H1 (cell line): ENCODE data around the gene CENPP. TPM values are rescaled to one million over a fixed set of nuclear protein-coding genes. Genes with fewer than 3 reads are reported as not detected.

Experiments used
- CTCF ChIA-PET: fragments of 300-600 bp; sonication (Branson Sonifier 250); formaldehyde crosslinking; loops from one replicate; lab custom pipeline; 2021; ENCODE audit not compliant: partially characterized antibody; lab: Charles Lee
- POLR2A ChIA-PET: fragments of 300-600 bp; sonication (Branson Sonifier 250); formaldehyde crosslinking; loops from one replicate; lab custom pipeline; 2021; ENCODE audit warnings: inconsistent platforms; ENCODE audit not compliant: partially characterized antibody; lab: Charles Lee
- DNase-seq, 2 experiments: peaks; one replicate each; pipeline versions ENCODE4 v3.0.0 to v3.0.0-alpha.2; 2010 to 2022; ENCODE audit warnings: low spot score in 2 of 2, low read depth in 1 of 2, mixed read lengths in 1 of 2
- FAIRE-seq: peaks from 2 replicates; lab custom pipeline; 2011; peaks lifted over from hg19 to GRCh38; lab: Jason Lieb, UNC
- H2AFZ ChIP-seq: 2 replicates; pipeline ENCODE4 v1.8.1; 2012; ENCODE audit warnings: low read length, inconsistent platforms
- H2AK5ac ChIP-seq: 2 replicates; pipeline ENCODE4 v1.6.1; 2013; ENCODE audit warnings: low read depth, low read length
- H2BK120ac ChIP-seq: replicated peaks from 2 replicates; pipeline ENCODE3; 2013; ENCODE audit warnings: low read depth, low read length, inconsistent platforms
- H2BK12ac ChIP-seq: 2 replicates; pipeline ENCODE4 v1.6.1; 2013; ENCODE audit warnings: low read depth, low read length
- H2BK15ac ChIP-seq: 2 replicates; pipeline ENCODE4 v1.6.1; 2013; ENCODE audit warnings: low read length
- H2BK20ac ChIP-seq: 2 replicates; pipeline ENCODE4 v1.6.1; 2013; ENCODE audit warnings: low read length
- H2BK5ac ChIP-seq: 2 replicates; pipeline ENCODE4 v1.6.1; 2013; ENCODE audit warnings: low read depth, low read length
- H3K14ac ChIP-seq: 2 replicates; pipeline ENCODE4 v1.6.1; 2013; ENCODE audit warnings: inconsistent platforms; ENCODE audit not compliant: insufficient read length
- H3K18ac ChIP-seq: 2 replicates; pipeline ENCODE4 v1.6.1; 2013; ENCODE audit warnings: low read length; ENCODE audit errors: extremely low read depth
- H3K23ac ChIP-seq: 2 replicates; pipeline ENCODE4 v1.6.1; 2013; ENCODE audit warnings: inconsistent platforms; ENCODE audit not compliant: insufficient read length
- H3K23me2 ChIP-seq: 2 replicates; pipeline ENCODE4 v1.6.1; 2013; ENCODE audit warnings: low read depth, low read length
- H3K27ac ChIP-seq: 2 replicates; pipeline ENCODE4 v1.6.1; 2011; ENCODE audit warnings: low read depth, low read length, inconsistent platforms
- H3K27me3 ChIP-seq, 4 experiments: replicated peaks in 1 of 4; 1 replicate in 1 of 4; 2 replicates in 3 of 4; pipeline versions ENCODE4 v1.6.1 to v1.8.1; 2011 to 2013; ENCODE audit warnings: low read length in 3 of 4, mild to moderate bottlenecking in 3 of 4, inconsistent platforms in 2 of 4, mixed read lengths in 2 of 4, moderate library complexity in 1 of 4; ENCODE audit not compliant: control insufficient read depth in 3 of 4, insufficient read depth in 3 of 4; ENCODE audit errors: extremely low read depth in 1 of 4
- H3K36me3 ChIP-seq, 4 experiments: 2 replicates each; pipeline versions ENCODE4 v1.6.1 to v1.8.1; 2011 to 2013; ENCODE audit warnings: mild to moderate bottlenecking in 4 of 4, low read length in 3 of 4, moderate library complexity in 2 of 4, control low read depth in 1 of 4, inconsistent platforms in 1 of 4; ENCODE audit not compliant: insufficient read depth in 4 of 4, control insufficient read depth in 2 of 4
- H3K4ac ChIP-seq: replicated peaks from 2 replicates; pipeline ENCODE3; 2013; ENCODE audit warnings: low read length, low read depth, mixed read lengths, inconsistent platforms; ENCODE audit not compliant: insufficient read length
- H3K4me1 ChIP-seq, 4 experiments: replicated peaks in 1 of 4; 1 replicate in 1 of 4; 2 replicates in 3 of 4; pipeline versions ENCODE4 v1.6.1 to v1.8.1; 2011 to 2013; ENCODE audit warnings: low read length in 3 of 4, inconsistent platforms in 2 of 4, mixed read lengths in 1 of 4; ENCODE audit not compliant: insufficient read depth in 4 of 4, control insufficient read depth in 3 of 4
- H3K4me2 ChIP-seq, 2 experiments: 2 replicates each; pipeline versions ENCODE4 v1.6.1 to v1.8.1; 2011 to 2013; ENCODE audit warnings: low read depth in 2 of 2, low read length in 2 of 2, control low read depth in 1 of 2, inconsistent platforms in 1 of 2, mild to moderate bottlenecking in 1 of 2; ENCODE audit not compliant: insufficient read depth in 1 of 2
- H3K4me3 ChIP-seq, 4 experiments: fragments of 200-600, 300-600 bp in 1 of 4; sonication (generic), shearing (Covaris generic), sonication (Bioruptor Twin) in 1 of 4; 2 replicates each; pipeline versions ENCODE4 v1.5.1 to v1.8.1; 2011 to 2016; ENCODE audit warnings: low read length in 4 of 4, low read depth in 3 of 4, control low read depth in 2 of 4, inconsistent platforms in 2 of 4, mild to moderate bottlenecking in 2 of 4, mixed read lengths in 1 of 4, moderate library complexity in 1 of 4; ENCODE audit not compliant: insufficient read depth in 2 of 4; ENCODE audit errors: extremely low read depth in 1 of 4
- H3K56ac ChIP-seq: replicated peaks from 2 replicates; pipeline ENCODE3; 2013; ENCODE audit warnings: low read depth, mild to moderate bottlenecking, mixed read lengths, low read length, inconsistent platforms; ENCODE audit not compliant: insufficient read length
- H3K79me1 ChIP-seq: 2 replicates; pipeline ENCODE4 v1.6.1; 2013; ENCODE audit warnings: low read depth, low read length, control low read depth
- H3K79me2 ChIP-seq, 2 experiments: 2 replicates each; pipeline versions ENCODE4 v1.6.1 to v1.8.1; 2012 to 2013; ENCODE audit warnings: low read length in 2 of 2, mild to moderate bottlenecking in 2 of 2, inconsistent platforms in 1 of 2; ENCODE audit not compliant: insufficient read depth in 2 of 2, control insufficient read depth in 1 of 2
- H3K9ac ChIP-seq, 4 experiments: replicated peaks in 1 of 4; 1 replicate in 1 of 4; 2 replicates in 3 of 4; pipeline versions ENCODE4 v1.6.1 to v1.8.1; 2011 to 2013; ENCODE audit warnings: low read depth in 3 of 4, low read length in 3 of 4, control low read depth in 2 of 4, mild to moderate bottlenecking in 2 of 4, moderate library complexity in 2 of 4, inconsistent platforms in 1 of 4; ENCODE audit errors: extremely low read depth in 1 of 4
- H3K9me3 ChIP-seq, 2 experiments: 2 replicates each; pipeline versions ENCODE4 v1.6.1 to v1.8.1; 2012 to 2013; ENCODE audit warnings: mild to moderate bottlenecking in 2 of 2, moderate library complexity in 2 of 2, control low read depth in 1 of 2, inconsistent platforms in 1 of 2, low read depth in 1 of 2, low read length in 1 of 2, mixed read lengths in 1 of 2; ENCODE audit not compliant: insufficient read depth in 2 of 2
- H4K20me1 ChIP-seq, 2 experiments: replicated peaks in 1 of 2; 2 replicates each; pipeline versions ENCODE3 to v1.8.1; 2011 to 2013; ENCODE audit warnings: inconsistent platforms in 2 of 2, low read length in 2 of 2, mild to moderate bottlenecking in 1 of 2; ENCODE audit not compliant: insufficient read depth in 2 of 2, control insufficient read depth in 1 of 2
- H4K5ac ChIP-seq: 2 replicates; pipeline ENCODE4 v1.6.1; 2013; ENCODE audit warnings: low read length, low read depth, mixed read lengths, inconsistent platforms; ENCODE audit not compliant: insufficient read length
- H4K8ac ChIP-seq: 2 replicates; pipeline ENCODE4 v1.8.0; 2013; ENCODE audit warnings: mild to moderate bottlenecking, moderate library complexity, low read length, inconsistent platforms; ENCODE audit not compliant: insufficient read depth; ENCODE audit errors: extremely low read depth
- H4K91ac ChIP-seq: replicated peaks from 2 replicates; pipeline ENCODE3; 2013; ENCODE audit warnings: low read length, mixed read lengths, inconsistent platforms; ENCODE audit not compliant: insufficient read length
- BCL11A ChIP-seq, 2 experiments: IDR thresholded peaks; one replicate each; pipeline ENCODE4 v1.6.1; 2011; ENCODE audit warnings: low read depth in 2 of 2, low read length in 2 of 2, mild to moderate bottlenecking in 2 of 2
- CEBPB ChIP-seq: IDR thresholded peaks from 2 replicates; pipeline ENCODE4 v1.6.1; 2012; ENCODE audit warnings: low read depth, low read length
- CHD1 ChIP-seq: IDR thresholded peaks from 2 replicates; pipeline ENCODE4 v1.6.1; 2012; ENCODE audit warnings: low read depth, low read length, improper control_type of control experiment
- EZH2 ChIP-seq: fragments of 200-600 bp; sonication (generic); IDR thresholded peaks from 2 replicates; pipeline ENCODE4 v1.7.1; 2012; ENCODE audit warnings: low read depth, mild to moderate bottlenecking, moderate library complexity, low read length, inconsistent platforms; ENCODE audit not compliant: severe bottlenecking
- GTF2F1 ChIP-seq: IDR thresholded peaks from 2 replicates; pipeline ENCODE4 v1.6.1; 2012; ENCODE audit warnings: low read depth, low read length, improper control_type of control experiment, borderline replicate concordance
- JUND ChIP-seq: IDR thresholded peaks from 2 replicates; pipeline ENCODE4 v1.6.1; 2011; ENCODE audit warnings: mild to moderate bottlenecking, improper control_type of control experiment, low read length
- KDM1A ChIP-seq: fragments of 200-600, 300-600 bp; sonication (generic); IDR thresholded peaks from 2 replicates; pipeline ENCODE4 v1.7.1; 2016; ENCODE audit warnings: mild to moderate bottlenecking, low read length, borderline replicate concordance
- NRF1 ChIP-seq: IDR thresholded peaks from 2 replicates; pipeline ENCODE4 v1.6.1; 2011; ENCODE audit warnings: mild to moderate bottlenecking, low read depth, low read length, improper control_type of control experiment
- POLR2A ChIP-seq, 2 experiments: IDR thresholded peaks; 1 replicate in 1 of 2; 2 replicates in 1 of 2; pipeline ENCODE4 v1.6.1; 2011; ENCODE audit warnings: low read depth in 2 of 2, low read length in 2 of 2, mild to moderate bottlenecking in 2 of 2; ENCODE audit errors: control extremely low read depth in 1 of 2
- RNF2 ChIP-seq: fragments of 200-900, 300-1000 bp; sonication (generic); IDR thresholded peaks from 2 replicates; pipeline ENCODE4 v1.7.1; 2016; ENCODE audit warnings: borderline replicate concordance, low read depth, mild to moderate bottlenecking, antibody characterized with exemption, low read length; ENCODE audit not compliant: poor library complexity, severe bottlenecking; ENCODE audit errors: missing control alignments
- SIX5 ChIP-seq: IDR thresholded peaks from 2 replicates; pipeline ENCODE4 v1.6.1; 2011; ENCODE audit warnings: mild to moderate bottlenecking, low read depth, low read length
- TAF7 ChIP-seq: optimal IDR thresholded peaks from 2 replicates; pipeline ENCODE3; 2011; ENCODE audit warnings: low read depth, mild to moderate bottlenecking, inconsistent platforms, low read length, moderate library complexity, borderline replicate concordance
- TCF12 ChIP-seq: IDR thresholded peaks from 2 replicates; pipeline ENCODE4 v1.6.1; 2011; ENCODE audit warnings: low read depth, mild to moderate bottlenecking, low read length
- USF2 ChIP-seq: IDR thresholded peaks from 2 replicates; pipeline ENCODE4 v1.6.1; 2011; ENCODE audit warnings: low read length, improper control_type of control experiment
- YY1 ChIP-seq: IDR thresholded peaks from 2 replicates; pipeline ENCODE4 v1.6.1; 2011; ENCODE audit warnings: low read depth, mild to moderate bottlenecking, low read length
- WGBS, 2 experiments: shearing (Covaris generic) in 1 of 2; methylation state at CpG; one replicate each; pipeline versions ENCODE4 v1.1.6 to v1.1.7; 2013 to 2015; ENCODE audit warnings: low lambda C conversion rate in 2 of 2, mixed read lengths in 2 of 2, inconsistent platforms in 1 of 2, low coverage in 1 of 2, missing lambda C conversion rate in 1 of 2; ENCODE audit not compliant: insufficient replicate concordance in 2 of 2, insufficient coverage in 1 of 2, insufficient read length in 1 of 2; ENCODE audit errors: extremely low coverage in 1 of 2, missing lambda C conversion rate in 1 of 2; 5-methylcytosine and 5-hydroxymethylcytosine counted together
- polyA plus RNA-seq, 7 experiments: library from polyadenylated mRNA; depleted of rRNA in 3 of 7; stranded (reverse) in 5 of 7; unstranded in 2 of 7; fragments of >200 nt in 5 of 7; fragments of 200-250 nt in 2 of 7; gene quantifications; 1 replicate in 5 of 7; 2 replicates in 1 of 7; 4 replicates in 1 of 7; pipeline versions ENCODE4 v1.2.1 to v1.2.3, GENCODE V29; 2011 to 2013; ENCODE audit warnings: missing spikeins in 2 of 7, mixed read lengths in 2 of 7
- total RNA-seq: library from RNA; stranded (reverse); fragmentation: NEBNext Ultra II Directional; extraction: Animal tissue kit (Norgen Biotek cat#: 25700); gene quantifications from 2 replicates; pipeline ENCODE4 v1.2.1, GENCODE V29; 2021

Gene CENPP
- total and polyA plus RNA-seq, 2 of the 8 experiments (the other 6 are each of a cell fraction or from before 2014, with no cell fraction given) = 2.7 to 10.8 TPM

DNA sequence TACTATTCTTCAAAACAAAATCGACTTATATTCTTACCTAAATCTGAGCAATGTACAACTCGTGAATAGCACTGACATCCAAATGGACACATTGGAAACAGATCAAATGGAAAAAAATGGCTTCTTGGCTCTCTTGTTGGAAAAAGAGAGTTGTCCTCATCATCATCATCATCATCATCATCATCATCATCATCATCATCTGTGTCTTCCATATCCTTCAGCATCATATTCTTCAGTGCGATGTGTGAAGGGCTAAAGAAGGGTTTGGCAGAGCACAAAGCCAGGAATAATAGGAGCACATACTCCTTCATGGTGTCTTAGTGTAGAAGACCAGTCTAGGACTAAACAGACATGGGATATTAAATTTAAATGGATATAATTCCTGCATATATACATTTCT is 148.8 kb downstream of the CENPP start:
- Histone ChIP-seq H3K79me1 (no peaks in the 10 kb centered on the region), H4K20me1 (no peaks in the 10 kb centered on the region), H2BK120ac (no peak overlapping the region), H2BK12ac (no peak overlapping the region), H2BK5ac (no peak overlapping the region), H3K4ac (no peak overlapping the region), H3K4me1 (peaks cover 0 to 6% (median 0%) of the 10 kb centered on the region in 4 experiments; a peak in 1 of 7 replicates), H4K91ac (no peak overlapping the region), H2AFZ (no peak overlapping the region), H3K27me3 (no peaks in the 10 kb centered on the region), H4K5ac (no peak overlapping the region), H3K4me2 (no peak overlapping the region), H3K4me3 (no peak overlapping the region), H3K36me3 (no peaks in the 10 kb centered on the region), H3K18ac (no peak overlapping the region), H4K8ac (no peak overlapping the region), H2BK20ac (no peak overlapping the region), H2AK5ac (no peak overlapping the region), H3K9ac (no peak overlapping the region), H3K23ac (no peak overlapping the region), H3K79me2 (no peaks in the 10 kb centered on the region), H3K56ac (no peak overlapping the region), H3K14ac (no peak overlapping the region), H3K27ac (no peak overlapping the region), H3K9me3 (no peaks in the 10 kb centered on the region), H3K23me2 (peaks cover 2% of the 10 kb centered on the region; the same call in 1 of the 2 replicates), H2BK15ac (no peak overlapping the region)
- FAIRE-seq = no peak
- ChIA-PET CTCF (no interaction called here), POLR2A (no interaction called here)
- WGBS, 2 experiments = 93% methylated on average over 3 of the region's 3 CpGs; no CpG with 5 or more reads in 1 of the 2 experiments
- no peak for DNase-seq
- TF ChIP-seq JUND = no peak
- no peak for TF ChIP-seq CHD1
- TF ChIP-seq TCF12 = no peak
- no peak for TF ChIP-seq GTF2F1
- TF ChIP-seq POLR2A (IDR thresholded peaks at IDR 0.05; ENCODE audit: control extremely low read depth in 1 of 2, low read depth in 2 of 2, low read length in 2 of 2) = no peak
- TF ChIP-seq USF2 = no peak
- no peak for TF ChIP-seq RNF2
- TF ChIP-seq EZH2 = no peak
- TF ChIP-seq NRF1 = no peak
- no peak for TF ChIP-seq CEBPB
- TF ChIP-seq KDM1A = no peak
- TF ChIP-seq SIX5 = no peak
- TF ChIP-seq YY1 = no peak
- no peak for TF ChIP-seq TAF7
- no peak for TF ChIP-seq BCL11A (IDR thresholded peaks at IDR 0.05; ENCODE audit: low read depth in 2 of 2, low read length in 2 of 2)
